ENCODE measurements around the gene BARHL1. TPM values are rescaled to one million over a fixed set of nuclear protein-coding genes. Genes with fewer than 3 reads are reported as not detected.

Gene BARHL1
- total RNA-seq, 2 experiments from 2014 or later, result not detected

DNA sequence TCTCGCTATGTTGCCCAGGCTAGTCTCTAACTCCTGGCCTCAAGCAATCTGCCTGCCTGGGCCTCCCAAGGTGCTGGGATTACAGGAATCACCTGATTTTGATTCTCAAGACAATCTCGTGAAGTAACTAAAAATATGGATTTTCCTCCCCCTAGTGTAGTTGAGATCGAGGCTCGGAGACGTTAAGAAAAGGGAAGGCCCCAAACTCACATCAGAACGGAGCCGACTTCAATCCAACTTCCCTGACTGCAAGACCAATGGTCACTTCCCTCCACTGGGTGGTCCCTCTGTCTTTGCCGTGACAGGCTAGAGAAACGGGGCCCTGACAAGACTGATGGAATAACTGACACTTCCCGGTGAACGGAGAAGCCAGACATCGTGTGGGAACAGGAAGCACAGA is 28.3 kb downstream of the BARHL1 start:
- POLR2A ChIA-PET, result no interaction called here
- CTCF ChIA-PET, result no interaction called here
- H3K36me3 Mint-ChIP-seq (ENCODE audit: low read depth), result peaks cover 8% of the 10 kb centered on the region
- H3K4me3 Mint-ChIP-seq, result no peak overlapping the region
- H3K9me3 Mint-ChIP-seq, result no peaks in the 10 kb centered on the region
- no peaks in the 10 kb centered on the region for H3K4me1 Mint-ChIP-seq
- DNase-seq, result no peak
- H3K27ac Mint-ChIP-seq, result no peak overlapping the region
- no peaks in the 10 kb centered on the region for H3K27me3 Mint-ChIP-seq

DNA sequence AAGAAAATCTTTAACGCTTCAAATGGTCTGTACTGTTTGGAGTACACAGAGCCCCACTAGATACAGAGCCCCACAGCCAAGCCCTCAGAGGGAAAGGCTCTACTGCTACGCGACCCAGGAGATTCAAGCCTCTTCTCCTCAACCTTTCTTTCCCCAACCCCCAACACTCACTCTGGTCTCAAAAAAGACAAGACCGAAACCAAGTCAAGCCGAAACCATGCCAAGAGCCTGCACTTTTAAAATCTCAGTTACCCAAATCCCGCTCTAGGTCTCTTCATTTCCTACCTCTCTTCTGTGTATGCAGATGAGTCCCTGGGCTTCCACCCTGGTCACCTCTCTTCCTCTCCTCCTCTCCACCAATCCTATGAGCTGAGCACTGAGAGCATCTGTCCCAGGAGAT is 31.9 kb downstream of the BARHL1 start:
- Mint-ChIP-seq H3K9me3 (no peaks in the 10 kb centered on the region), H3K27ac (no peak overlapping the region), H3K36me3 (ENCODE audit: low read depth) (peaks cover 13% of the 10 kb centered on the region), H3K4me3 (no peak overlapping the region), H3K27me3 (no peaks in the 10 kb centered on the region), H3K4me1 (peaks cover 3% of the 10 kb centered on the region)
- ChIA-PET POLR2A (no interaction called here), CTCF (interaction anchor here (1.5 kb wide), 1 partner anchor 12 kb away, joined by 4 read pairs; no protein-coding TSS in a partner anchor)
- no peak for DNase-seq

- ChIA-PET CTCF (no interaction called here), POLR2A (no interaction called here)
- H3K4me3 Mint-ChIP-seq, result no peak overlapping the region
- H3K4me1 Mint-ChIP-seq, result peaks cover 3% of the 10 kb centered on the region
- DNase-seq, result no peak
- H3K9me3 Mint-ChIP-seq, result no peaks in the 10 kb centered on the region
- H3K27ac Mint-ChIP-seq, result no peak overlapping the region
- H3K36me3 Mint-ChIP-seq (ENCODE audit: low read depth), result peaks cover 12% of the 10 kb centered on the region
- no peaks in the 10 kb centered on the region for H3K27me3 Mint-ChIP-seq
Measured at GRCh38 chr9:132615774-132616173, 33.4 kb downstream of the BARHL1 start.

GRCh38 chr9:132616725-132617124 is 34.3 kb downstream of the BARHL1 start:
- POLR2A ChIA-PET, result no interaction called here
- no peak overlapping the region for H3K27ac Mint-ChIP-seq
- H3K27me3 Mint-ChIP-seq, result no peaks in the 10 kb centered on the region
- H3K36me3 Mint-ChIP-seq (ENCODE audit: low read depth), result peaks cover 9% of the 10 kb centered on the region
- peaks cover 3% of the 10 kb centered on the region for H3K4me1 Mint-ChIP-seq
- H3K4me3 Mint-ChIP-seq, result no peak overlapping the region
- H3K9me3 Mint-ChIP-seq, result no peaks in the 10 kb centered on the region
- DNase-seq, result no peak
- CTCF ChIA-PET, result no interaction called here

DNA sequence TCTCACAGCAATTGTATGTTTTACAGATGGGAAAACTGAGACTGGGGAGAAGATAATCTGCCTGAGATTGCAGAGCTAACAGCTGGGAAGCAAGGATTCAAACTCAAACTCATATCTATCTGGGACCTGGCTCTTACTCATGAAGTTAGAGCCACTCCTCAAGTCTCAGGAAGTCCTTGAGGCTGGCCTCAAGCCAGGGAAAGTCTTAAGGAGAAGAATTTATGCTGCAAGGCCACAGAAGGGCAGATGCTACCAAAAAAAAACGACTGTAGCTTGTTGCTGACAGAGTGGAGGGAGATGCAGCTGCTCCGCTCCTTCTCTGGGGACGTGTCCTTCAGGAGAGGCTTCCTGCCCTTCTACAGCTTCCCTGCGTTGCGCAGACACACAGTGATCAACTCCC is 39.8 kb downstream of the BARHL1 start:
- H3K4me1 Mint-ChIP-seq, result peaks cover 1% of the 10 kb centered on the region
- no peaks in the 10 kb centered on the region for H3K27me3 Mint-ChIP-seq
- POLR2A ChIA-PET, result no interaction called here
- no peak overlapping the region for H3K4me3 Mint-ChIP-seq
- peaks cover 6% of the 10 kb centered on the region for H3K36me3 Mint-ChIP-seq (ENCODE audit: low read depth)
- H3K27ac Mint-ChIP-seq, result no peak overlapping the region
- CTCF ChIA-PET, result interaction anchor here (0.7 kb wide), 1 partner anchor 14 kb away, joined by 6 read pairs; no protein-coding TSS in a partner anchor
- DNase-seq, result no peak
- H3K9me3 Mint-ChIP-seq, result no peaks in the 10 kb centered on the region

DNA sequence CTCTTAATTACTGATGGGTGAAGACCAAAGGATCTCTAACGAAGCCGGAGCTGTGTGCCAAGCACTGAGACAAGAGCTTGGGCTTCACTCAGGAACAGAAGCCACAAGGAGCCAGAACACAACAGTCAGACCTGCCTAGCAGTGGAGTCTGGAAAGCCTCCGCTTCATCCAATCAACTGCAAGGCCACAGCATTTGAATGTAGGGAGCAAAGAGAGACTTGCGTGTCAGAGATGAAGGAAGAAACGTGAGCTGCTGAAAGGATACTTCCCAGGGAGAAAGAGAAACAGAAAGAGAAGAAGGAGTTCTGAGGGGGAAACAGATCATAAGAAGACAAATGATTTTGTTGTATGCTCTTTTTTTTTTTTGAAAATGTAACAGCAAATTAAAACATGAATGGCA is 43.9 kb downstream of the BARHL1 start:
- DNase-seq, result no peak
- Mint-ChIP-seq H3K36me3 (ENCODE audit: low read depth) (peaks cover 23% of the 10 kb centered on the region), H3K9me3 (no peaks in the 10 kb centered on the region), H3K27me3 (no peaks in the 10 kb centered on the region), H3K4me3 (no peak overlapping the region), H3K4me1 (no peaks in the 10 kb centered on the region), H3K27ac (no peak overlapping the region)
- ChIA-PET POLR2A (no interaction called here), CTCF (interaction anchor here (0.6 kb wide), 1 partner anchor 297 kb away, joined by 4 read pairs; no protein-coding TSS in a partner anchor)

GRCh38 chr9:132627106-132627505 is 44.7 kb downstream of the BARHL1 start:
- no peaks in the 10 kb centered on the region for H3K4me1 Mint-ChIP-seq
- ChIA-PET CTCF (no interaction called here), POLR2A (no interaction called here)
- no peak overlapping the region for H3K27ac Mint-ChIP-seq
- H3K9me3 Mint-ChIP-seq, result no peaks in the 10 kb centered on the region
- H3K4me3 Mint-ChIP-seq, result no peak overlapping the region
- H3K36me3 Mint-ChIP-seq (ENCODE audit: low read depth), result peaks cover 23% of the 10 kb centered on the region
- no peak for DNase-seq
- H3K27me3 Mint-ChIP-seq, result no peaks in the 10 kb centered on the region

DNA sequence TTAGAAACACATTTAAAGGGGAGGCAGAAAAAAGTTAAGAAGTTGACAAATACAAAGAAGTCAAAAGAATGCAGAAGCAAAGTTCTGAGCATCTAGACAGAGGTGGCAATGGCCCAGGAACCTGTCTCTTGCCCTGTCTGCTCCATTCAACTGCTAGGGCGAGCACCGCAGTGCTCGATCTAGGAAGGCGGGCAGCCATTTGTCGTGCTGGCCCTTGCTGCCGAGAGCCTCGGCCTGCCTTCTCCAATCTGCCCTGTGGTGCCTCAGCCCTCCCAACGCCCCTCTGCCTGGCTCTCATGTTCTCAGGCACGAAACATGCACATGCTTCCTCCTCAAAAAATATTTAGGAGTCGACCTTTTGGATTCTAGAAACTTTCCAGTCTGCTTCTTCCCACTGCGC is 45.2 kb downstream of the BARHL1 start:
- DNase-seq, result no peak
- Mint-ChIP-seq H3K27me3 (no peaks in the 10 kb centered on the region), H3K27ac (no peak overlapping the region), H3K4me3 (no peak overlapping the region), H3K36me3 (ENCODE audit: low read depth) (peaks cover 23% of the 10 kb centered on the region), H3K9me3 (no peaks in the 10 kb centered on the region), H3K4me1 (no peaks in the 10 kb centered on the region)
- ChIA-PET POLR2A (no interaction called here), CTCF (no interaction called here)

DNA sequence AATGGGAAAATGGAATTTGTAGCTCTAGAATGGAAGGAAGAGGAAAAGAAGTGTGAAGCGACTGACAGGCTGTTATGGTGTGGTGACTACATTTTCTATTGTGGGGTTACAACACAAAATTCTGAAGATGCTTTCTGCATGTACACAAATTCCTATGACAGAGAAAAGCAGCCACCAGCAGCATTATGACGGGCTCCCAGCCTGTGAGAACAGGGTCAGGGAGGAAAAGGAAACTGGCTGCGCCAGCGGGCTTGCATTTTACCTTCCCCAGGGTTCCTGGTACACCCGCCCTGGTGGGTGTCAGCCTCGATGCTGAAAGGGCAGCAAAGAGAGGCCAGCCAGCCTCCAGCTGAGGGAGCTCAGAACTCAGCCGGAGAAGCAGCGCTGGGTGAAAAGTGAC is 46.3 kb downstream of the BARHL1 start:
- CTCF ChIA-PET, result no interaction called here
- POLR2A ChIA-PET, result no interaction called here
- Mint-ChIP-seq H3K4me1 (no peaks in the 10 kb centered on the region), H3K27ac (no peak overlapping the region), H3K36me3 (ENCODE audit: low read depth) (peaks cover 23% of the 10 kb centered on the region), H3K27me3 (no peaks in the 10 kb centered on the region), H3K9me3 (no peaks in the 10 kb centered on the region), H3K4me3 (no peak overlapping the region)
- no peak for DNase-seq

DNA sequence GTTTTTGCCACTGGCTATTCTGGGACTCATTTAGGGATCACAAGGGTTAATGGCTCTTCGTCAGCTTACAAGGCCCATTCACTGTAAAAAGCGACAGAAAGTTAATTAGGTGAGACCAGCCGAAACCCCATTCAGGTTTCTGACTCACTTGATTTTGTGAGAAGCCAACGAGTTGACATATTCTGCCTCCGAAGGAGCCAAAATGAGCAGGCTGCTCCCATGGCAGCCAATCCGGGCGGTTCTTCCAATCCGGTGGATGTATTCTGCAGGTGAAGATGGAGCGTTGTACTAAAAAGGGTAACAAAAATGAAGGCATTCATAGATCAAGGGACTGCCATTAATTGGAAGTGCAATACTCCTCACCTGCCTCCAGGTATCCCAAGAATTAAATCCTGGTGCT is 47.7 kb downstream of the BARHL1 start:
- Mint-ChIP-seq H3K27me3 (no peaks in the 10 kb centered on the region), H3K9me3 (no peaks in the 10 kb centered on the region), H3K4me1 (no peaks in the 10 kb centered on the region), H3K36me3 (ENCODE audit: low read depth) (peaks cover 23% of the 10 kb centered on the region), H3K27ac (no peak overlapping the region), H3K4me3 (no peak overlapping the region)
- ChIA-PET POLR2A (no interaction called here), CTCF (no interaction called here)
- DNase-seq, result no peak

- peaks cover 20% of the 10 kb centered on the region for H3K36me3 Mint-ChIP-seq (ENCODE audit: low read depth)
- no peak overlapping the region for H3K27ac Mint-ChIP-seq
- no peaks in the 10 kb centered on the region for H3K27me3 Mint-ChIP-seq
Measured at GRCh38 chr9:132630811-132631210, 48.4 kb downstream of the BARHL1 start.

DNA sequence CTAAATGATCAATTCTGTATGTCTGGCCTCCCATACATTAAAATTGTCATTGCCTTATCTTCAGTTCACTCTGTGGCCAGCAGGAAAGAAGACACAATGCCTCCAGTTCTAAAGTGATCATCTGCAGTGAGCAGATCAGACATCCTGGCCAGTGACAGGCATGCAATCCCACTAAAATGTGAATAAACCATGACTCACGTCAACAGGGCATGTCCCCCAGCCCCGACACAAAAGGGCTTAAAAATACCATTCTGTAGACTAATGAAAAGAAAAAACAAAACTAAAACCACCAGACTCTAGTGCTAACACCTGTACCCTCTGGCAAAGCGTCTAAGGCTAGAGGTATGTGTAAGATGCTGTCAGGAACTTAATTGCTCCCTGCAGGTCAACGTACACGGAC is 48.9 kb downstream of the BARHL1 start:
- H3K36me3 Mint-ChIP-seq (ENCODE audit: low read depth), result peaks cover 20% of the 10 kb centered on the region
- CTCF ChIA-PET, result interaction anchor here (0.7 kb wide), 1 partner anchor 271 kb away, joined by 3 read pairs; no protein-coding TSS in a partner anchor

More at GRCh38 chr9:132630811-132631210, 48.4 kb downstream of the BARHL1 start:
- Mint-ChIP-seq H3K4me3 (no peak overlapping the region), H3K9me3 (no peaks in the 10 kb centered on the region), H3K4me1 (no peaks in the 10 kb centered on the region)
- DNase-seq, result no peak
- CTCF ChIA-PET, result no interaction called here
- POLR2A ChIA-PET, result no interaction called here

GRCh38 chr9:132631685-132632084 is 49.3 kb downstream of the BARHL1 start:
- no peak overlapping the region for H3K27ac Mint-ChIP-seq
- H3K4me3 Mint-ChIP-seq, result no peak overlapping the region
- peaks cover 20% of the 10 kb centered on the region for H3K36me3 Mint-ChIP-seq (ENCODE audit: low read depth)
- no peaks in the 10 kb centered on the region for H3K27me3 Mint-ChIP-seq
- CTCF ChIA-PET, result interaction anchor here (0.7 kb wide), 1 partner anchor 270 kb away, joined by 3 read pairs; no protein-coding TSS in a partner anchor
- H3K9me3 Mint-ChIP-seq, result no peaks in the 10 kb centered on the region
- no peaks in the 10 kb centered on the region for H3K4me1 Mint-ChIP-seq
- no peak for DNase-seq
- POLR2A ChIA-PET, result no interaction called here

More for the DNA sequence above, 48.9 kb downstream of the BARHL1 start:
- Mint-ChIP-seq H3K4me1 (no peaks in the 10 kb centered on the region), H3K4me3 (no peak overlapping the region), H3K27me3 (no peaks in the 10 kb centered on the region), H3K27ac (no peak overlapping the region), H3K9me3 (no peaks in the 10 kb centered on the region)
- no peak for DNase-seq
- POLR2A ChIA-PET, result no interaction called here

GRCh38 chr9:132632413-132633129 is 50.2 kb downstream of the BARHL1 start:
- ChIA-PET CTCF (no interaction called here), POLR2A (no interaction called here)
- no peaks in the 10 kb centered on the region for H3K4me1 Mint-ChIP-seq
- H3K36me3 Mint-ChIP-seq (ENCODE audit: low read depth), result peaks cover 20% of the 10 kb centered on the region
- H3K9me3 Mint-ChIP-seq, result no peaks in the 10 kb centered on the region
- no peaks in the 10 kb centered on the region for H3K27me3 Mint-ChIP-seq
- no peak overlapping the region for H3K4me3 Mint-ChIP-seq
- H3K27ac Mint-ChIP-seq, result no peak overlapping the region
- no peak for DNase-seq
